Thyroid gland (tissue), 4 donors: ENCODE measurements around the gene CAMTA1.

Experiments used
- CTCF ChIP-seq, 6 experiments: fragments of 200-600 bp in 3 of 6; fragments of 450-650 bp in 3 of 6; sonication (generic) in 3 of 6; IDR thresholded peaks; one replicate each; pipeline ENCODE4 v1.5.1; 2016 to 2019; ENCODE audit warnings: antibody characterized with exemption in 6 of 6, mild to moderate bottlenecking in 2 of 6, inconsistent platforms in 1 of 6, moderate library complexity in 1 of 6
- POLR2A ChIP-seq, 2 donors: fragments of 450-650 bp; IDR thresholded peaks; one replicate each; pipeline ENCODE4 v1.6.1; 2017; ENCODE audit warnings: antibody characterized with exemption in 2 of 2, mild to moderate bottlenecking in 2 of 2, moderate library complexity in 1 of 2

GRCh38 chr1:7252411-7253117 is 467.3 kb downstream of the CAMTA1 start:
- no peak for TF ChIP-seq CTCF (IDR thresholded peaks at IDR 0.05)
- TF ChIP-seq POLR2A (IDR thresholded peaks at IDR 0.05): no peak
